Pancreas (tissue), 10 donors: ENCODE results near the gene HACD2. TPM values are rescaled to one million over a fixed set of nuclear protein-coding genes. Genes with fewer than 3 reads are reported as not detected.
A peak's percentile ranks its signal among the peaks of the same experiment; 100 is the strongest.

ENCODE experiments used
- ATAC-seq, 4 donors: fragments of 200-7000 bp; cut with Tn5 transposase; one replicate each; pipeline versions ENCODE4 v1.8.0 to v1.9.1; 2020; ENCODE audit warnings: mild to moderate bottlenecking in 4 of 4, moderate library complexity in 4 of 4
- DNase-seq, 6 donors: peaks; one replicate each; pipeline ENCODE4 v3.0.0-alpha.2; 2020
- FAIRE-seq: peaks from 2 replicates; lab custom pipeline; 2012; peaks lifted over from hg19 to GRCh38; lab: Jason Lieb, UNC
- H3K27ac ChIP-seq, 4 donors: fragments of 200-600 bp; sonication (generic); 1 replicate in 3 of 4; 2 replicates in 1 of 4; pipeline versions ENCODE4 v1.5.0 to v1.8.0; 2020
- H3K27me3 ChIP-seq, 4 donors: fragments of 200-600 bp; one replicate each; pipeline ENCODE4 v1.8.0; 2021
- H3K36me3 ChIP-seq, 3 donors: fragments of 200-600 bp; sonication (generic) in 1 of 3; one replicate each; pipeline versions ENCODE4 v1.5.0 to v1.8.0; 2020 to 2021
- H3K4me1 ChIP-seq, 3 donors: fragments of 200-600 bp; one replicate each; pipeline ENCODE4 v1.8.0; 2021
- H3K4me3 ChIP-seq, 4 donors: fragments of 200-600 bp; sonication (generic) in 2 of 4; one replicate each; pipeline versions ENCODE4 v1.5.0 to v1.8.0; 2020 to 2021
- H3K9me3 ChIP-seq, 4 donors: fragments of 200-600 bp; one replicate each; pipeline ENCODE4 v1.8.0; 2021
- WGBS, 2 donors: extraction: QIAGEN DNeasy Blood & Tissue Kit; methylation state at CpG; one replicate each; pipeline ENCODE4 v1.1.7; 2013; 5-methylcytosine and 5-hydroxymethylcytosine counted together
- intact Hi-C, 3 donors: fragments of 100-400 bp; cut with DNase I; formaldehyde crosslinking; loops; one replicate each; pipeline versions ENCODE4 v1.11.1 to v1.14.2; 2022
- polyA plus RNA-seq, 2 donors: library from polyadenylated mRNA; stranded (reverse); fragments of 200-250 nt; gene quantifications; one replicate each; pipeline ENCODE4 v1.2.3, GENCODE V29; 2013
- total RNA-seq, 6 donors: library from RNA; stranded (reverse); fragmentation: NEBNext Ultra II Directional in 4 of 6; extraction: Animal tissue kit (Norgen Biotek cat#: 25700) in 4 of 6; gene quantifications; one replicate each; pipeline versions ENCODE4 v1.2.1 to v1.2.4, GENCODE V29; 2021 to 2023
- TF ChIP-seq, protein P1 (sequence below), 4 donors: fragments of 200-600 bp; sonication (generic) in 3 of 4; IDR thresholded peaks; one replicate each; pipeline versions ENCODE4 v1.5.0 to v1.8.0; 2021; ENCODE audit warnings: antibody characterized with exemption in 4 of 4
- donor health status: healthy with polysubstance abuse.
- donor health status: DM: no; HTN: no; CAD: no; lungs with moderate emphysema.
- donor health status: DM: no; HTN: no; CAD: no.
- donor health status: control.
- donor health status: control.
- donor health status: Bipolar disorder and iron deficiency.
- donor health status: DM: yes; HTN: yes; CAD: no.
- donor health status: DM: no; HTN: no; CAD: no.
- donor health status: DM: no; HTN: no; CAD: no.
- donor health status: DM: yes; HTN: yes; CAD: no.

The HACD2 gene
- total and polyA plus RNA-seq, 8 donors = 4.4 to 22.2 (median 13.1) TPM

GRCh38 chr3:123523023-123523412 is 61.8 kb downstream of the HACD2 start:
- intact Hi-C loops = no loop called here
- TF ChIP-seq, protein P1, sequence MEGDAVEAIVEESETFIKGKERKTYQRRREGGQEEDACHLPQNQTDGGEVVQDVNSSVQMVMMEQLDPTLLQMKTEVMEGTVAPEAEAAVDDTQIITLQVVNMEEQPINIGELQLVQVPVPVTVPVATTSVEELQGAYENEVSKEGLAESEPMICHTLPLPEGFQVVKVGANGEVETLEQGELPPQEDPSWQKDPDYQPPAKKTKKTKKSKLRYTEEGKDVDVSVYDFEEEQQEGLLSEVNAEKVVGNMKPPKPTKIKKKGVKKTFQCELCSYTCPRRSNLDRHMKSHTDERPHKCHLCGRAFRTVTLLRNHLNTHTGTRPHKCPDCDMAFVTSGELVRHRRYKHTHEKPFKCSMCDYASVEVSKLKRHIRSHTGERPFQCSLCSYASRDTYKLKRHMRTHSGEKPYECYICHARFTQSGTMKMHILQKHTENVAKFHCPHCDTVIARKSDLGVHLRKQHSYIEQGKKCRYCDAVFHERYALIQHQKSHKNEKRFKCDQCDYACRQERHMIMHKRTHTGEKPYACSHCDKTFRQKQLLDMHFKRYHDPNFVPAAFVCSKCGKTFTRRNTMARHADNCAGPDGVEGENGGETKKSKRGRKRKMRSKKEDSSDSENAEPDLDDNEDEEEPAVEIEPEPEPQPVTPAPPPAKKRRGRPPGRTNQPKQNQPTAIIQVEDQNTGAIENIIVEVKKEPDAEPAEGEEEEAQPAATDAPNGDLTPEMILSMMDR (IDR thresholded peaks at IDR 0.05) = no peak
- no peak for FAIRE-seq
- H3K4me3 ChIP-seq = no peak overlapping the region
- DNase-seq = no peak
- no peaks in the 10 kb centered on the region for H3K4me1 ChIP-seq
- H3K27ac ChIP-seq = no peak overlapping the region
- H3K27me3 ChIP-seq = no peaks in the 10 kb centered on the region
- WGBS, 2 donors = 86 to 87% methylated on average over 11 of the region's 11 CpGs
- no peak for ATAC-seq
- no peaks in the 10 kb centered on the region for H3K9me3 ChIP-seq
- H3K36me3 ChIP-seq = peaks cover 0 to 13% (median 0%) of the 10 kb centered on the region in 3 donors

DNA sequence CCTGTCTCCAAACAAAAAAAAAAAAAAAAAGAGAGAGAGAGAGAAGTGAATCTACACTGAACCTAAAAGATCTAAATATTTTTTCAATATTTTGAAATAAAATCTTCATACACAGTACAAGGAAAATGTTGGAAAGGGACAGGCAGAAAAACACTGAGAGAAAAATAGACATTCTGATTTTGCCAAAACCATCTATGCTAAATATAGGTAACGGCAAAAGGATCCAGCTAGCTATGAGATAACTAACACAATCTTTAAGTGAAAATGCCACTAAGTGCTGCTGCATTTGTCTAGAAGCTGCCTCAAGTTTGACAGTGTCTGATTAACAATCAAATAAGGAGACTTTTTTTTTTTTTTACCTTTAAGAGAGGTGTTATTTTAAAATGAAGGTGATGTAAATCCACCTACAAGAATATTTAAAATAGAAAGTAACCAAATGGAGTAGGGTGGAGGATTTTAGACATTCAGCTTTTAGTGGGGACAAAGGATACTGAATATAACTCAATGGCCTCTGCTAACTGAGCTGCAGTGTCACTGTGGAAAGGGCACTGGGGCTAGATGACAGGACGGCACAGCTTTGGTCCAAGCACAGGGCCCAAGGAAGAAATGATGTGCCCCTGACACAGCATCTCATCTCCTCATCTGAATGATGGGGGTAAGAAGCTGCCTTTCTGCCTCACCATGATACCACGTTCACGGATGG is 62.4 kb downstream of the HACD2 start:
- WGBS, 2 donors = 86 to 97% methylated on average over 4 of the region's 4 CpGs
- TF ChIP-seq, protein P1 (IDR thresholded peaks at IDR 0.05) = no peak
- Histone ChIP-seq H3K4me1 (no peaks in the 10 kb centered on the region), H3K27ac (no peak overlapping the region), H3K9me3 (no peaks in the 10 kb centered on the region), H3K36me3 (peaks cover 0 to 12% (median 0%) of the 10 kb centered on the region in 3 donors), H3K27me3 (no peaks in the 10 kb centered on the region), H3K4me3 (no peak overlapping the region)
- no peak for DNase-seq
- intact Hi-C loops = no loop called here
- ATAC-seq = no peak
- no peak for FAIRE-seq

GRCh38 chr3:123521179-123521969 is 63.5 kb downstream of the HACD2 start:
- ATAC-seq (peak; percentile 56 to 79 (median 67)), FAIRE-seq (no peak), DNase-seq (no peak)
- intact Hi-C loops = no loop called here
- 57 to 65% methylated on average over 3 of the region's 3 CpGs for WGBS, 2 donors
- Histone ChIP-seq H3K9me3 (no peaks in the 10 kb centered on the region), H3K4me1 (no peaks in the 10 kb centered on the region), H3K27me3 (no peaks in the 10 kb centered on the region), H3K27ac (peak overlapping the region in 1 of 4 donors; percentile 10), H3K4me3 (no peak overlapping the region), H3K36me3 (peaks cover 0 to 8% (median 0%) of the 10 kb centered on the region in 3 donors)
- TF ChIP-seq, protein P1 (IDR thresholded peaks at IDR 0.05) = no peak

DNA sequence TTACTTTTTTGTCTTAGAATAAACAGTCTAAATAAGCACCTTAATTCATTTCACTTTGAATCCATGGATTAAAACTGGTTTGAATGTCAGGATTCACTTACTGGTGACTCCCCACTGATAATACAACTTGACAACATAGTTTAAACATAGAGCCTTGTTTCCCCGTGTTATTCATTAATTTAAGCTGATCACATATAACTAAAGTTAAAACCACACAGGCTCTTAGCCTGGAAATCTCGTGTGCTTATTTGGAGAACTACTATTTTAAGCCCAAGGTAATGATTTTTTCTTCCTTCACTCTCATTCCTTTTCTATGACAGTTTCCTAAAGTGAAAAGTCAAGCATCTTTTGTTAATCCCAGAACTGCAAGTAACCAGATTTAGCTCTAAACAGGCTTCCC is 64.2 kb downstream of the HACD2 start:
- ATAC-seq (peak in 1 of 4 donors; percentile 13), DNase-seq (no peak), FAIRE-seq (no peak)
- intact Hi-C loops = no loop called here
- Histone ChIP-seq H3K36me3 (peaks cover 0 to 8% (median 0%) of the 10 kb centered on the region in 3 donors), H3K9me3 (no peaks in the 10 kb centered on the region), H3K4me1 (no peaks in the 10 kb centered on the region), H3K27me3 (no peaks in the 10 kb centered on the region), H3K4me3 (no peak overlapping the region), H3K27ac (peak overlapping the region in 1 of 4 donors; percentile 10)
- TF ChIP-seq, protein P1 (IDR thresholded peaks at IDR 0.05) = no peak
- 46 to 53% methylated on average over 2 of the region's 2 CpGs for WGBS, 2 donors
